Peyer's patch (tissue), 4 donors: ENCODE data around the gene ACSS1. TPM values are rescaled to one million over a fixed set of nuclear protein-coding genes. Genes with fewer than 3 reads are reported as not detected.

ENCODE experiments used
- DNase-seq, 3 donors: peaks; one replicate each; pipeline ENCODE4 v3.0.0-alpha.2; 2017 to 2019
- H3K27ac ChIP-seq, 4 donors: fragments of 200-600 bp; sonication (generic); one replicate each; pipeline ENCODE4 v1.5.1; 2016 to 2019
- H3K27me3 ChIP-seq, 2 donors: fragments of 200-600 bp; sonication (generic); one replicate each; pipeline ENCODE4 v1.5.1; 2019
- H3K36me3 ChIP-seq, 3 donors: fragments of 200-600 bp; sonication (generic); one replicate each; pipeline ENCODE4 v1.5.1; 2016 to 2019
- H3K4me1 ChIP-seq, 4 donors: fragments of 200-600 bp; sonication (generic); one replicate each; pipeline ENCODE4 v1.5.1; 2016 to 2019
- H3K4me3 ChIP-seq, 4 donors: fragments of 200-600 bp; sonication (generic); 1 replicate in 3 of 4; 2 replicates in 1 of 4; pipeline ENCODE4 v1.5.1; 2016 to 2019; ENCODE audit warnings: mild to moderate bottlenecking in 1 of 4
- H3K9me3 ChIP-seq, 4 donors: fragments of 200-600 bp; sonication (generic); one replicate each; pipeline ENCODE4 v1.5.1; 2016 to 2019; ENCODE audit warnings: mild to moderate bottlenecking in 1 of 4
- POLR2A ChIP-seq, 2 donors: fragments of 450-650 bp; IDR thresholded peaks; one replicate each; pipeline ENCODE4 v1.5.1; 2017; ENCODE audit warnings: antibody characterized with exemption in 2 of 2, mild to moderate bottlenecking in 2 of 2, moderate library complexity in 2 of 2
- total RNA-seq, 4 donors: library from RNA; depleted of rRNA; stranded (reverse); fragments of >200 nt; gene quantifications; one replicate each; pipeline ENCODE4 v1.1.0, GENCODE V29; 2016
- TF ChIP-seq, protein P1 (sequence below), 6 experiments: fragments of 450-650 bp in 4 of 6; fragments of 200-600 bp in 2 of 6; sonication (generic) in 1 of 6; IDR thresholded peaks; one replicate each; pipeline ENCODE4 v1.5.1; 2017 to 2019; ENCODE audit warnings: antibody characterized with exemption in 6 of 6, mild to moderate bottlenecking in 3 of 6, moderate library complexity in 1 of 6

Gene ACSS1
- total RNA-seq, 4 donors from 2014 or later = 49.5 to 160 (median 134) TPM

DNA sequence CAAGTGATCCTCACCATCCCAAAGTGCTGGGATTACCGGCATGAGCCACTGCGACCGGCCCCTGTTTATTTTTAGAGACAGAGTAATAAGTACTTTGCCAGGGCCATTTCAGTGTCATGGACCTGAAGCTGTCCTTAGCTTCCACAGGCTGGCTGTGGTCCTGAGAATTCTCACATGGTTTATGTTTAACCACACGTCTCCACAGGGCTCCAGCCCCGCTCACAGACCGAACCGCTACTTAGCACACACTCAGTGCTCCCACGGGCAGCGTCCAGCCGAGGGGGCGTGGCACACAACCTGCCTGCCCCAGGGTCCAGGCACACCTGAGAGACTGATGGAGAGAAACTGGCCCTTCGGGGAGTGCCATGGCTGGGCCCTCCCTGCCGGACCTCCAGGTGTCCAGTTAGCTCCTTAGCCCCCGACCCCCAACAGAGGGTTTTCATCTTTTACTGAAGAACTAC lies 11.7 kb downstream of the ACSS1 start:
- TF ChIP-seq, protein P1, sequence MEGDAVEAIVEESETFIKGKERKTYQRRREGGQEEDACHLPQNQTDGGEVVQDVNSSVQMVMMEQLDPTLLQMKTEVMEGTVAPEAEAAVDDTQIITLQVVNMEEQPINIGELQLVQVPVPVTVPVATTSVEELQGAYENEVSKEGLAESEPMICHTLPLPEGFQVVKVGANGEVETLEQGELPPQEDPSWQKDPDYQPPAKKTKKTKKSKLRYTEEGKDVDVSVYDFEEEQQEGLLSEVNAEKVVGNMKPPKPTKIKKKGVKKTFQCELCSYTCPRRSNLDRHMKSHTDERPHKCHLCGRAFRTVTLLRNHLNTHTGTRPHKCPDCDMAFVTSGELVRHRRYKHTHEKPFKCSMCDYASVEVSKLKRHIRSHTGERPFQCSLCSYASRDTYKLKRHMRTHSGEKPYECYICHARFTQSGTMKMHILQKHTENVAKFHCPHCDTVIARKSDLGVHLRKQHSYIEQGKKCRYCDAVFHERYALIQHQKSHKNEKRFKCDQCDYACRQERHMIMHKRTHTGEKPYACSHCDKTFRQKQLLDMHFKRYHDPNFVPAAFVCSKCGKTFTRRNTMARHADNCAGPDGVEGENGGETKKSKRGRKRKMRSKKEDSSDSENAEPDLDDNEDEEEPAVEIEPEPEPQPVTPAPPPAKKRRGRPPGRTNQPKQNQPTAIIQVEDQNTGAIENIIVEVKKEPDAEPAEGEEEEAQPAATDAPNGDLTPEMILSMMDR (IDR thresholded peaks at IDR 0.05) = no peak
- TF ChIP-seq POLR2A (IDR thresholded peaks at IDR 0.05) = no peak
- Histone ChIP-seq H3K36me3 (peaks cover 0 to 32% (median 0%) of the 10 kb centered on the region in 3 donors), H3K27ac (no peak overlapping the region), H3K27me3 (no peaks in the 10 kb centered on the region), H3K4me1 (peaks cover 17 to 87% (median 22%) of the 10 kb centered on the region in 4 donors), H3K4me3 (no peak overlapping the region), H3K9me3 (no peaks in the 10 kb centered on the region)
- DNase-seq = peak in 2 of 3 donors; percentile 43 to 46

DNA sequence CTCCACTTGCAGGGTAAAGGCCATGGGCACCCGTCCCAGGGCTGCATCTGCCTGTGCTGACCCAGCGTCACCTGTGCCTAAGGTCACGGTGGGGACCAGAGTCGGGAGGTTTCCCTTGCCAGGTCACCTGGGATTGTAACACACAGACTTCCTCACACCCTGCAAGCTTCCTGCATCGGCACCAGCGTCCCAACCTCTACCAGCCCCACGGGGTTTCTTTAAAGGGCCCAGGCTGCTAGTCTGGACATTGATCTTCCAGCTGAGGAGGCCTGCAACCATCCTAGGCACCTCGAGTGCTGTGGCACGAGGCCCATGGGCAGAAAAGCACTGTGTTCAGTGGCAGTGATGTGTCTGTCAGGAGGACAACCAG lies 12.6 kb downstream of the ACSS1 start:
- Histone ChIP-seq H3K27ac (peak overlapping the region in 3 of 4 donors; percentile 18 to 87 (median 49)), H3K36me3 (peaks cover 0 to 27% (median 0%) of the 10 kb centered on the region in 3 donors), H3K4me3 (no peak overlapping the region), H3K9me3 (no peaks in the 10 kb centered on the region), H3K4me1 (peaks cover 18 to 87% (median 25%) of the 10 kb centered on the region in 4 donors), H3K27me3 (no peaks in the 10 kb centered on the region)
- peak in 1 of 3 donors; percentile 70 for DNase-seq
- TF ChIP-seq, protein P1 (IDR thresholded peaks at IDR 0.05) = no peak
- no peak for TF ChIP-seq POLR2A (IDR thresholded peaks at IDR 0.05)

DNA sequence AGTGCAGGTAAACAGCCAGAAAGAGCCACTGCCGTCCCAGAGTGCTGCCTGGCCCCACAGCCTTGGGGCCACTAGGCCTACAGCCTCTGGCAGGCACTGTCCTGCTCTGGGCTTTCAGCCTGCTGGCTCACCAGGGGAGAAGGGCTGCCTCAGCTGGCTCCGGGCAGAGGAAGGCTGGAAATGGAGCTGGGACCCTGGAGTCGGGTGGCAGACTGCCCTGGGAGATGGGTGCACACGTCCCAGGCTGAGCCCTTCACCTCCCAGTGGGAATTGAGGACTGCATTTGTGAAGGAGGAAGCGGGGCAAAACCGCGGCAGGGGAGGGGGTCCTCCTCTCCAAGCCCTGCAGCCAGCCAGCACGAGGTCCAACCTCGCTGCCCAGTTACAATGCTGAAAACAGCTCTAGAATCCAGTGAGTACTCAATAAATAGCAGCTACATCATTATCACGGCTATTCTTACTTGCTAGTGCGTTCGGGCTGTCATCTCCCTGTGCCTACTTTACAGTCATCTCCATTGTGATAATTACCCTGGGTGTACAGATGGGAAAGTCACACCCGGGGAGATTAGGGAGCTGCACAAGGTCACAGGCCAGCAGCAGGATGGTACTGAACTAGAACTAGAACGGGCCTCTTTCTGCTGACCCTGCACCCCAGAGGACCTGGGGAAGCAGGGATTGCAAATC lies 13.1 kb downstream of the ACSS1 start:
- Histone ChIP-seq H3K4me3 (no peak overlapping the region), H3K4me1 (peaks cover 18 to 88% (median 28%) of the 10 kb centered on the region in 4 donors), H3K9me3 (no peaks in the 10 kb centered on the region), H3K27ac (peak overlapping the region; percentile 3 to 87 (median 34)), H3K36me3 (peaks cover 0 to 27% (median 0%) of the 10 kb centered on the region in 3 donors), H3K27me3 (no peaks in the 10 kb centered on the region)
- peak in 2 of 3 donors; percentile 48 to 59 for DNase-seq
- TF ChIP-seq POLR2A (IDR thresholded peaks at IDR 0.05) = no peak
- TF ChIP-seq, protein P1 (IDR thresholded peaks at IDR 0.05) = no peak

- Histone ChIP-seq H3K4me3 (no peak overlapping the region), H3K36me3 (peaks cover 0 to 27% (median 0%) of the 10 kb centered on the region in 3 donors), H3K27ac (peak overlapping the region in 2 of 4 donors; percentile 3 to 87), H3K9me3 (no peaks in the 10 kb centered on the region), H3K27me3 (no peaks in the 10 kb centered on the region), H3K4me1 (peaks cover 18 to 88% (median 32%) of the 10 kb centered on the region in 4 donors)
- DNase-seq = no peak
- no peak for TF ChIP-seq POLR2A (IDR thresholded peaks at IDR 0.05)
- TF ChIP-seq, protein P1 (IDR thresholded peaks at IDR 0.05) = no peak
Observed at GRCh38 chr20:25044261-25044560, 13.7 kb downstream of the ACSS1 start.

DNA sequence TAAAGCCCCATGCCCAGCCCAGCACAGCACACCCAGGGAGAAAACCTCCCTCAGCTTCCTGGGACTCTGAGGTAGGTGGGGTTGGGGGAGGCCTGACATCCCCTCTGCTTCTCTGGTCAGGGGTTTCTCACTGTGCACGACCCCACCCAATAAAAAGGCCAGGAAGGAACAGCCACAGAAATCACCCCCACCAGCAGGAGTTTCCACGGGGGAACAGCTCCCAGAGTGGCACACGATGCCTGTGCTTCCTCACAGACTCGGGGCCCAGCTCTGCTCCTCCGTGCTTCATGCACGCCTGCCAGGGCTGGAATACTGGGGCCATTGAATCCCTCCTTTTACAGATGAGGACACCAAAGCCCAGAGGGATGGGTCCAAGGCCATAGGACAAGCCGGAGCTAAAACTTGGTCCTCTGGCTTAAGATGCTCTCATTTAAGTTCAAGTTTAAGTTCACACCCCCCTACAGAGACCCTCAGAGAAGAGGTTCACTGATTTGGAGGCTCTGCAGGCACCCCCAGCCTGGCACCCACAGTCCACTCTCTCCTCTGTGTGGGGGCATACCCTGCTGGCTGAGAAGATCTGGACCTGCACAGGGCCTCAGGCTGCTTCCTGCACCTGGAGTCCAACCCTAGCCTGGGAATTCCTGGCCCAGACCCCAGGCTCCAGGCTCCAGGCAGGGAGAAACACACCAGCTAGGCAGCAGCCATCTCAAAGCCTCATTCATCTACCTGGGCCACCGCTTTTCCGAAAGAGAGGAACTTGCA lies 14.3 kb downstream of the ACSS1 start:
- no peak overlapping the region for H3K4me3 ChIP-seq
- TF ChIP-seq, protein P1 (IDR thresholded peaks at IDR 0.05) = no peak
- H3K36me3 ChIP-seq = peaks cover 0 to 27% (median 0%) of the 10 kb centered on the region in 3 donors
- peaks cover 18 to 88% (median 36%) of the 10 kb centered on the region in 4 donors for H3K4me1 ChIP-seq
- no peaks in the 10 kb centered on the region for H3K27me3 ChIP-seq
- H3K27ac ChIP-seq = peak overlapping the region; percentile 76 to 87 (median 82)
- no peaks in the 10 kb centered on the region for H3K9me3 ChIP-seq
- peak in 1 of 3 donors; percentile 43 for DNase-seq
